ENCODE data around the gene TMOD3.

TMOD3 gene

DNA sequence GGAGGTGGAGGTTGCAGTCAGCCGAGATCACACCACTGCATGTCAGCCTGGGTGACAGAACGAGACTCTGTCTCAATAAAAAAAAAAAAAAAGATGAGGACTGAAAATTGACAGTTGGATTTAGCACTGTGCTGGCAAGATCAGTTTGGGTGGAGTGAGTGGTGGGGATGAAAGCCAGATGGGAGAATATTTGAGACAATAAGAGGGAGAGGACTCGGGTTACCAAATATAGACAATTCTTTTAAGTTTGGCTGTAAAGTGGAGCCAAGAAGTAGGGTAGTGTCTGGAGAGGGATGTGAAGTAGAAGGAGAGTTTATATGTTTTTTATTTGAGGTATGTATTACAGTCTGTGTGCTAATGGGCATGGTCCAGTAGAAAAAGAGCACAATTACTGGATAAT is 20.4 kb downstream of the TMOD3 start:
- Histone ChIP-seq H3K9me3 (ENCODE audit: insufficient read depth, low read length) (no peaks in the 10 kb centered on the region), H3K4me3 (ENCODE audit: insufficient read length, low read depth) (no peak overlapping the region), H3K27me3 (ENCODE audit: insufficient read depth, insufficient read length) (no peaks in the 10 kb centered on the region), H3K4me1 (ENCODE audit: insufficient read depth, insufficient read length) (no peaks in the 10 kb centered on the region), H3K36me3 (ENCODE audit: insufficient read depth, insufficient read length, low read length) (peaks cover 2% of the 10 kb centered on the region), H3K9ac (ENCODE audit: insufficient read length, low read depth) (no peak overlapping the region)
- no peak for DNase-seq (ENCODE audit: low read depth, low spot score)
- TF ChIP-seq YY1 (IDR thresholded peaks at IDR 0.05; ENCODE audit: insufficient read depth, insufficient read length) (no peak), ZNF274 (IDR thresholded peaks at IDR 0.05; ENCODE audit: low read depth, low read length) (no peak), SUZ12 (IDR thresholded peaks at IDR 0.05; ENCODE audit: extremely low read depth, insufficient read depth, insufficient read length) (no peak)

DNA sequence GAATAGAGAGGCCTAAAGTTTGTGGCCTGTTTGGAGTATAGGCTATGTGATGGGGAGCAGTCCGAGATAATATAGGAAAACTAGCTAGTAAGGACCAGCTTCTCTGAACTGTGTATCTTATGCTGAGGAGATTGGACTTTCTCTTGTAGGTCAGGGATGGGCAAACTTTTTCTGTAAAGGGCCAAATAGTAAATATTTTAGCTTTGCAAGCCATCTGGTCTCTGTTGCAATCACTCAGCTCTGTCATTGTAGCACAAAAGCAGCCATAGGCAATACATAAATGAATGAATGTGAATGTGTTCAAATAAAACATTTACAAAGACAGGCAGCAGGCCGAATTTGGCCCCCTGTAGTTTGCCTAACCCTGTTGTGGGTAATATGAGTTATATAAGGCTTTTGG is 24.5 kb downstream of the TMOD3 start:
- TF ChIP-seq ZNF274 (IDR thresholded peaks at IDR 0.05; ENCODE audit: low read depth, low read length) (no peak), SUZ12 (IDR thresholded peaks at IDR 0.05; ENCODE audit: extremely low read depth, insufficient read depth, insufficient read length) (no peak), YY1 (IDR thresholded peaks at IDR 0.05; ENCODE audit: insufficient read depth, insufficient read length) (no peak)
- Histone ChIP-seq H3K4me1 (ENCODE audit: insufficient read depth, insufficient read length) (no peaks in the 10 kb centered on the region), H3K27me3 (ENCODE audit: insufficient read depth, insufficient read length) (no peaks in the 10 kb centered on the region), H3K9ac (ENCODE audit: insufficient read length, low read depth) (no peak overlapping the region), H3K36me3 (ENCODE audit: insufficient read depth, insufficient read length, low read length) (peaks cover under 1% of the 10 kb centered on the region), H3K9me3 (ENCODE audit: insufficient read depth, low read length) (no peaks in the 10 kb centered on the region), H3K4me3 (ENCODE audit: insufficient read length, low read depth) (no peak overlapping the region)
- no peak for DNase-seq (ENCODE audit: low read depth, low spot score)

DNA sequence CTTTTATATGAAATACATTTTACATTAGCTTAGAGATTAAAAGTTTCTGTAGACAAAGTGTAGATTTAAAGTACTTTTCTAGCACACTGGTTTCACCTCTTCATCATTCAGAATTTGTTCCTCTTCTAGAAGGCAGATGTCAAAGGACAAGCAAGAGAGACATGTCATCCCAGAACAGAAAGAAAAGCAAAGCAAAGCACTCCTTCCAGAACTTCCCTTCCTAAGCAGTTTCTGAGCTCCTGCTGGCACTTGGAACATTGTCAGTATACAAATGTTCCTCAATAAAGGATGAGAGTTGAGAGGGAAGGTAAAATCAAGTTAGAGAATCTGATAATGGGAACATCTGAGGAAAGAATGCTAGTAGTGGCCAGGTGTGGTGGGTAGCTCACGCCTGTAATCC is 26.2 kb downstream of the TMOD3 start:
- DNase-seq (ENCODE audit: low read depth, low spot score), result no peak
- TF ChIP-seq YY1 (IDR thresholded peaks at IDR 0.05; ENCODE audit: insufficient read depth, insufficient read length) (no peak), SUZ12 (IDR thresholded peaks at IDR 0.05; ENCODE audit: extremely low read depth, insufficient read depth, insufficient read length) (no peak), ZNF274 (IDR thresholded peaks at IDR 0.05; ENCODE audit: low read depth, low read length) (no peak)
- Histone ChIP-seq H3K4me1 (ENCODE audit: insufficient read depth, insufficient read length) (no peaks in the 10 kb centered on the region), H3K9ac (ENCODE audit: insufficient read length, low read depth) (no peak overlapping the region), H3K4me3 (ENCODE audit: insufficient read length, low read depth) (no peak overlapping the region), H3K36me3 (ENCODE audit: insufficient read depth, insufficient read length, low read length) (peaks cover 3% of the 10 kb centered on the region), H3K9me3 (ENCODE audit: insufficient read depth, low read length) (no peaks in the 10 kb centered on the region), H3K27me3 (ENCODE audit: insufficient read depth, insufficient read length) (no peaks in the 10 kb centered on the region)

GRCh38 chr15:51856714-51857380 is 27.4 kb downstream of the TMOD3 start:
- no peaks in the 10 kb centered on the region for H3K9me3 ChIP-seq (ENCODE audit: insufficient read depth, low read length)
- H3K27me3 ChIP-seq (ENCODE audit: insufficient read depth, insufficient read length), result no peaks in the 10 kb centered on the region
- no peak overlapping the region for H3K4me3 ChIP-seq (ENCODE audit: insufficient read length, low read depth)
- H3K4me1 ChIP-seq (ENCODE audit: insufficient read depth, insufficient read length), result no peaks in the 10 kb centered on the region
- H3K9ac ChIP-seq (ENCODE audit: insufficient read length, low read depth), result no peak overlapping the region
- H3K36me3 ChIP-seq (ENCODE audit: insufficient read depth, insufficient read length, low read length), result peaks cover 5% of the 10 kb centered on the region
- TF ChIP-seq SUZ12 (IDR thresholded peaks at IDR 0.05; ENCODE audit: extremely low read depth, insufficient read depth, insufficient read length) (no peak), YY1 (IDR thresholded peaks at IDR 0.05; ENCODE audit: insufficient read depth, insufficient read length) (no peak), ZNF274 (IDR thresholded peaks at IDR 0.05; ENCODE audit: low read depth, low read length) (no peak)
- no peak for DNase-seq (ENCODE audit: low read depth, low spot score)

DNA sequence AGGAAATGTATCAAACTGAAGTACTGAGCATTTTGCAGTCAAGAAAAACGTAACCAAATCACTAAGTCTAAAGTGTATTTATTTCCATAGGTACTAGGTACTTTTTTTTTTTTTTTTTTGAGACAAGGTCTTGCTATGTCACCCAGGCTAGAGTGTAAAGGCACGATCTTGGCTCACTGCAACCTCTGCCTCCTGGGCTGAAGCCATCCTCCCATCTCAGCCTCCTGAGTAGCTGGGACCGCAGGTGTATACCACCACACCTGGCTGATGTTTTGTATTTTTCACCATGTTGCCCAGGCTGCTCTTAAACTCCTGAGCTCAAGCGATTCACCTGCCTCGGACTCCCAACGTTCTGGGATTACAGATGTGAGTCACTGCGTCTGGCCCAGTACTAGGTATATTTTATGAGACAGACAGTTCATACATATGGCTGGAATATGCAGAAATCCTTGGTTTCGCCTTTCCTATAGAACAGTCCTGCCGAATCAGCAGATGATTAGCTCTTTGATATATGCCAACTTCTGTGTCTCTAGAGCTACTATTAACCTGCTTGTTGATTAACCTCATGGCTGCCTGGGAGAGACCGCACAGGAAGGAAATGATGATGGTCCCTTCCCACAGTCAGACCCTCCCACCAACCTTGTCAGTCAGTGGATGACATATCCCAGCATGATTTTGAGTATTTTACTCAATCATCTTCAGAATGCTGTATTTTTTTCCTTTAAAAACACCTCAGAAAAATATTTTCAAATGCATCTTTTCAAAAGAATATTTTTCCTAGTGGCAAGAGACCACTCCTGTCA is 32.3 kb downstream of the TMOD3 start:
- no peak overlapping the region for H3K4me3 ChIP-seq (ENCODE audit: insufficient read length, low read depth)
- no peak for TF ChIP-seq SUZ12 (IDR thresholded peaks at IDR 0.05; ENCODE audit: extremely low read depth, insufficient read depth, insufficient read length)
- TF ChIP-seq YY1 (IDR thresholded peaks at IDR 0.05; ENCODE audit: insufficient read depth, insufficient read length), result no peak
- TF ChIP-seq ZNF274 (IDR thresholded peaks at IDR 0.05; ENCODE audit: low read depth, low read length), result no peak
- H3K4me1 ChIP-seq (ENCODE audit: insufficient read depth, insufficient read length), result no peaks in the 10 kb centered on the region
- no peak for DNase-seq (ENCODE audit: low read depth, low spot score)
- no peak overlapping the region for H3K9ac ChIP-seq (ENCODE audit: insufficient read length, low read depth)
- H3K27me3 ChIP-seq (ENCODE audit: insufficient read depth, insufficient read length), result no peaks in the 10 kb centered on the region
- no peaks in the 10 kb centered on the region for H3K9me3 ChIP-seq (ENCODE audit: insufficient read depth, low read length)
- H3K36me3 ChIP-seq (ENCODE audit: insufficient read depth, insufficient read length, low read length), result peaks cover 30% of the 10 kb centered on the region

GRCh38 chr15:51863131-51863530 is 33.7 kb downstream of the TMOD3 start:
- DNase-seq (ENCODE audit: low read depth, low spot score), result no peak
- Histone ChIP-seq H3K9ac (ENCODE audit: insufficient read length, low read depth) (no peak overlapping the region), H3K9me3 (ENCODE audit: insufficient read depth, low read length) (no peaks in the 10 kb centered on the region), H3K36me3 (ENCODE audit: insufficient read depth, insufficient read length, low read length) (peaks cover 33% of the 10 kb centered on the region), H3K4me1 (ENCODE audit: insufficient read depth, insufficient read length) (no peaks in the 10 kb centered on the region), H3K4me3 (ENCODE audit: insufficient read length, low read depth) (no peak overlapping the region), H3K27me3 (ENCODE audit: insufficient read depth, insufficient read length) (no peaks in the 10 kb centered on the region)
- TF ChIP-seq YY1 (IDR thresholded peaks at IDR 0.05; ENCODE audit: insufficient read depth, insufficient read length) (no peak), ZNF274 (IDR thresholded peaks at IDR 0.05; ENCODE audit: low read depth, low read length) (no peak), SUZ12 (IDR thresholded peaks at IDR 0.05; ENCODE audit: extremely low read depth, insufficient read depth, insufficient read length) (no peak)

DNA sequence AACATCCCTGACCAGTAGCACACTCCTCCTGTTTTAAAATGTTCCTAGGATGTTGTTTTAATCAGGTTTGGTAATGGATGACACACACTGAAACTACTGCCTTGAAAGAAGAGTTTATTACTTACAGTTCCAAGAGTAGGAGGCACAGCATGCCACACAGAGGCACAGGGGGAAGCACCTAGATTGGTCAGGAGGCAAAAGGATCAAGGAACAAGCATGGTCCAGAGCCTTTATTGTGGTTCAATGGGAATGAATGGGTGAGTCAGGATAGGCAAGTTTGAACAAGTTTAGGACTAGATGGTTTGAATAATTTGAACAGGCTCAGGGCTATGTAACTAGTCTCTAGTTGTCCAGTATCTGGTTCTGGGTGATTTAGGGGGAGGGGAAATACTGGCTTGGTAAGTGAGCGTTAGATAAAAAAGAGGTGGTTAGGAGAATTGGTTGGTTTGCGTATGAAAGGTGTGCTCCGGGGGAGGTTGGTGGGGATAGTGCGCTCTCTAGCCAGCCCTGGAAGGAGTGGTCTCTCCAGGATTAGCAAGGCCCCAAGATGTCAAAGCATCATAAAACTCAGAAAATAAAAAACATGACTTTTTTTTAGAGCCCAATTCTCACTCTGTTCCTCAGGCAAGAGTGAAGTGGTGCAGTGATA is 35.1 kb downstream of the TMOD3 start:
- H3K4me3 ChIP-seq (ENCODE audit: insufficient read length, low read depth), result no peak overlapping the region
- TF ChIP-seq SUZ12 (IDR thresholded peaks at IDR 0.05; ENCODE audit: extremely low read depth, insufficient read depth, insufficient read length) (no peak), YY1 (IDR thresholded peaks at IDR 0.05; ENCODE audit: insufficient read depth, insufficient read length) (no peak), ZNF274 (IDR thresholded peaks at IDR 0.05; ENCODE audit: low read depth, low read length) (no peak)
- H3K27me3 ChIP-seq (ENCODE audit: insufficient read depth, insufficient read length), result no peaks in the 10 kb centered on the region
- peaks cover 36% of the 10 kb centered on the region for H3K36me3 ChIP-seq (ENCODE audit: insufficient read depth, insufficient read length, low read length)
- DNase-seq (ENCODE audit: low read depth, low spot score), result peak; percentile 13
- no peaks in the 10 kb centered on the region for H3K4me1 ChIP-seq (ENCODE audit: insufficient read depth, insufficient read length)
- H3K9ac ChIP-seq (ENCODE audit: insufficient read length, low read depth), result no peak overlapping the region
- no peaks in the 10 kb centered on the region for H3K9me3 ChIP-seq (ENCODE audit: insufficient read depth, low read length)

Measured in NT2/D1 (cell line).